ENCODE measurements around the gene RTP2. TPM values are rescaled to one million over a fixed set of nuclear protein-coding genes. Genes with fewer than 3 reads are reported as not detected.

RTP2 gene
- total and polyA plus RNA-seq, 5 experiments from 2014 or later, result not detected

Other genes starting within 250 kb of the RTP2 start
- gene SST, start 32.2 kb downstream of the RTP2 start, total RNA-seq, result not detected
- gene SST, start 32.2 kb downstream of the RTP2 start, polyA plus RNA-seq, result not detected
- gene BCL6, start 42.9 kb upstream of the RTP2 start, total RNA-seq, result 10 to 100 TPM; 21.3 to 23.0 TPM
- 1 to 10 TPM; 1.1 to 2.7 (median 2.3) TPM for gene BCL6, start 42.9 kb upstream of the RTP2 start, polyA plus RNA-seq